Activated CD4-positive, CD25-positive, alpha-beta regulatory T cell (primary cell): ENCODE measurements around the gene FLII.
"Not testable (repeated sequence)": the region's sequence is repeated elsewhere in the genome, so short reads cannot be mapped to it uniquely, and the experiment has no call there.

Source experiments
- DNase-seq, 4 experiments: peaks; one replicate each; lab custom pipeline; 2025; lab: John Stamatoyannopoulos, UW

Gene FLII

GRCh38 chr17:18218756-18219415 lies 39.7 kb downstream of the FLII start:
- no peak for DNase-seq

- DNase-seq, result peak; percentile 40 to 56 (median 48)
These were observed 41.0 kb downstream of the FLII start for GRCh38 chr17:18217412-18218015.

GRCh38 chr17:18216906-18217305 lies 41.6 kb downstream of the FLII start:
- not testable (repeated sequence) for DNase-seq

DNA sequence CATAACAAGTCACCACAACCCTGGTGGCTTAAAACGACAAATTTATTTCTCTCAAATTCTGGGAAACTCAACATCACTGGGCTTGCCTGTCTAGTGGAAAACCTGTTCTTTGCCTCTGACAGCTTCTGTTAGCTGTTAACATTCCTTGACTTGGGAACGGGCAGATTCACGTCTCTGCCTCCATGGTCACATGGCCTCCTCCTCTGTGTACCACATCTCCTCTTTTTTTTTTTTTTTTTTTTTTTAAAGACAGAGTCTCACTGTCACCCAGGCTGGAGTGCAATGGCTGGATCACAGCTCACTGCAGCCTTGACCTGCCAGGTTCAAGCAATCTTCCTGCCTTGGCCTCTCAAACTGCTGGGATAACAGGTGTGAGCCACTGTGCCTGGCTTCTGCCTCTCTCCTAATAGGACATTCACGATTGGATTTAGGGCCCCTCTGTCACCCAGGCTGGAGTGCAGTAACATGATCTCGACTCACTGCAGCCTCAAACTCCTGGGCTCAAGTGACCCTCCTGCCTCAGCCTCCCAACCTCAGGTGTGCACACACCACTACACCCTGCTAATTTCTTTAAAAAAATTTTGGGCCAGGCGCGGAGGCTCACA lies 44.8 kb downstream of the FLII start:
- no peak for DNase-seq

GRCh38 chr17:18208092-18208491 lies 50.4 kb downstream of the FLII start:
- DNase-seq, result no peak

GRCh38 chr17:18206962-18207361 lies 51.6 kb downstream of the FLII start:
- DNase-seq, result no peak

- DNase-seq, result no peak
These were observed 52.7 kb downstream of the FLII start for GRCh38 chr17:18205861-18206260.

DNA sequence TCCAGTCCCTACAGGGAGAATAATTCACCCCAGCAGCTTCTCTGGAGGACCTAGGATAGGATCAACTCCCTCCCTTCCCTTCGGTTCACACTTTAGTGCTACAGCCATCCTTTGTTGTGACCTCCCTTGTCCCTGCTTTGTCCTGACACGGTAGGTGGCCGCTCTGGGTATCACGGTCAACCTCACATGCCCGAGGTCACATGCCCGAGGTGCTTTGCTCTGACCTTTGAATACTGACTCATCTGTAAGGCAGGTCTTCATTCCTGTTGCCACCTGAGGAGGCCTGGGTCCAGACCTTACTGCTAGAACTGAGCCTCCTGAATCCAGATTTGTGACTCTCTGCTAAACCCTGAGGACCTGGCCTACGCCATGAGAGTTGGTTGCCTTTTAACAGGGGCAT lies 55.2 kb downstream of the FLII start:
- DNase-seq, result no peak

DNA sequence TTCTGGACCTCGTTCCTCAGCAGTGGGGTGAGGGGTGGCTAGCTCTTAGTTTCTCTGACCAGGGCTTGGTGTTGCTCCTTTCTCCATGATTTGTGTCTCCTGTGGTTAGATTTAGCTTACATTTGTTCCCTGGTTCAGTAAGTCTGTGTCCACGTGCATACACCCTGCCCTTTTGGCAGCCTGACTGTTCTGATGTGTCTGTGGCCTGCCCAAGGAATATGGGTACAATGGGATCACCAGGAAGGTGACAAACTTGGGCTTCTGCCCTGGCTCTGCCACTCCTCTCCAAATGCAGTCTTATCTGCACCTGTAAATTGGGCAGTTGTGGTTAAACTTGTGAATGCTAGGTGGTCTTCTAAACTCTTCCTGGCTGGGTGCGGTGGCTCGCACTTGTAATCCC lies 57.4 kb downstream of the FLII start:
- DNase-seq, result no peak

- no peak for DNase-seq
These were observed 60.0 kb downstream of the FLII start for GRCh38 chr17:18198530-18198929.

DNA sequence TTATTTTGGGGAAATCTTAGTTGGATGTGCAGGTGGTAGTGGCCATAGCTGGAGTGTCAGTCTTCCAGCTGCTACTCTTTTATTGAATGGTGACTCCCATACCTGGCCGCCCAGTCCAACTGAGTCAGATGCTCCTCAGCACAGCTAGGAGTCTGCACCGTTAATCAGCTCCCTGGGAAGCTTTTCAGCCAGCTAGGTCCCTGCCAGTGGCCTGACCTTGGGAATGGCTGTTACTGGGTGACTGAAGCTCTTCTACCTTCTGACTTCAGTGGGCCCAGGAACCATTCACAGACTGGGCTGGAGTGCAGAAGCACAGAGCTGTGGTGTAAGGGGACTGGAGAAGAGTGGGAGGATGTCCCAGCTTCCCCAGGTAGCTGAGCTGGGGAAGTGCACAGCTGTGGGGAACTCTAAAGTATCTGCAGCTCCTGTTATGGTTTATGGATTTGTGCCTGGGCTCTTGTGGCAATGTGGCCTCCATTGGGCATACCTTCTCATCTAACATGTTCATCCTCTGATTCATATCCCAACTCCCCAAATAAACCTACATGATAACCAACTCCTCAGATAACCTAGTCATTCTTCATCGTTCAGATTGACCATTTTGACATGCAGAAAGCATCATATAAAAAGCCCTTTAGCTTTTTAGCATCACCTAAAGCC lies 60.9 kb downstream of the FLII start:
- no peak for DNase-seq

- DNase-seq, result no peak
These were observed 63.3 kb downstream of the FLII start for GRCh38 chr17:18195246-18195645.
